ENCODE results near the gene NTMT1.

- TF ChIP-seq EZH2 (IDR thresholded peaks at IDR 0.05; ENCODE audit: low read length, unreplicated experiment) (no peak), EZH2phosphoT487 (IDR thresholded peaks at IDR 0.05; ENCODE audit: borderline replicate concordance, low read length) (no peak)
These were observed 13.8 kb downstream of the NTMT1 start for GRCh38 chr9:129639756-129640085.

All from PC-3 (cell line).